ENCODE measurements around the gene MRM3. TPM values are rescaled to one million over a fixed set of nuclear protein-coding genes. Genes with fewer than 3 reads are reported as not detected.

MRM3 gene
- total and polyA plus RNA-seq, 2 experiments from 2014 or later = 17.7 to 23.4 TPM

DNA sequence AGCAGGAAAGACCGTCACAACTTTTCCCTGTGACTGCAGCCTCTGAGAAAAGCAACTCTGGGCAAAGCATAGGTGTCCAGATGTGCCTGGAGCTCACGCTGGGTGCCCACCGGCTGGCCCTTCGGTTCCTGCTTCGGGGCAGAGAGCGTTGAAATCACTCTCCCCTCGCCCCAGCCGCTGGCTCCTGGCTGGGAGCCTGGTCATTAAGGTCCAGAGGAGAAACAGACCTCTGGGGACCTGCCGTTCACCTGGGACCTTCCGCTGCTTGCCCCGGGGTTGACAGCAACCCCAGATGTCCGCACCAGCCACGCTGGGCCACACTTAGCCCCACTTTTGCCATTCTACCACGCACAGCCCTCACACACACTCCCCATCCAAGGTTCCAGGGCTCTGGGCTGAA, 13.1 kb downstream of the MRM3 start (continued):
- no peak for TF ChIP-seq ZNF331 (CRISPR knock-in tag; IDR thresholded peaks at IDR 0.05; ENCODE audit: low read depth)
- no peak for TF ChIP-seq STAT1 (IDR thresholded peaks at IDR 0.05; ENCODE audit: unreplicated experiment)
- TF ChIP-seq CREB1 (CRISPR knock-in tag; IDR thresholded peaks at IDR 0.05; ENCODE audit: low read depth) = no peak
- TF ChIP-seq, protein P1, sequence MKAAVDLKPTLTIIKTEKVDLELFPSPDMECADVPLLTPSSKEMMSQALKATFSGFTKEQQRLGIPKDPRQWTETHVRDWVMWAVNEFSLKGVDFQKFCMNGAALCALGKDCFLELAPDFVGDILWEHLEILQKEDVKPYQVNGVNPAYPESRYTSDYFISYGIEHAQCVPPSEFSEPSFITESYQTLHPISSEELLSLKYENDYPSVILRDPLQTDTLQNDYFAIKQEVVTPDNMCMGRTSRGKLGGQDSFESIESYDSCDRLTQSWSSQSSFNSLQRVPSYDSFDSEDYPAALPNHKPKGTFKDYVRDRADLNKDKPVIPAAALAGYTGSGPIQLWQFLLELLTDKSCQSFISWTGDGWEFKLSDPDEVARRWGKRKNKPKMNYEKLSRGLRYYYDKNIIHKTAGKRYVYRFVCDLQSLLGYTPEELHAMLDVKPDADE (IDR thresholded peaks at IDR 0.05) = no peak
- TF ChIP-seq EZH2phosphoT487 (IDR thresholded peaks at IDR 0.05; ENCODE audit: unreplicated experiment) = no peak
- TF ChIP-seq, protein P2, sequence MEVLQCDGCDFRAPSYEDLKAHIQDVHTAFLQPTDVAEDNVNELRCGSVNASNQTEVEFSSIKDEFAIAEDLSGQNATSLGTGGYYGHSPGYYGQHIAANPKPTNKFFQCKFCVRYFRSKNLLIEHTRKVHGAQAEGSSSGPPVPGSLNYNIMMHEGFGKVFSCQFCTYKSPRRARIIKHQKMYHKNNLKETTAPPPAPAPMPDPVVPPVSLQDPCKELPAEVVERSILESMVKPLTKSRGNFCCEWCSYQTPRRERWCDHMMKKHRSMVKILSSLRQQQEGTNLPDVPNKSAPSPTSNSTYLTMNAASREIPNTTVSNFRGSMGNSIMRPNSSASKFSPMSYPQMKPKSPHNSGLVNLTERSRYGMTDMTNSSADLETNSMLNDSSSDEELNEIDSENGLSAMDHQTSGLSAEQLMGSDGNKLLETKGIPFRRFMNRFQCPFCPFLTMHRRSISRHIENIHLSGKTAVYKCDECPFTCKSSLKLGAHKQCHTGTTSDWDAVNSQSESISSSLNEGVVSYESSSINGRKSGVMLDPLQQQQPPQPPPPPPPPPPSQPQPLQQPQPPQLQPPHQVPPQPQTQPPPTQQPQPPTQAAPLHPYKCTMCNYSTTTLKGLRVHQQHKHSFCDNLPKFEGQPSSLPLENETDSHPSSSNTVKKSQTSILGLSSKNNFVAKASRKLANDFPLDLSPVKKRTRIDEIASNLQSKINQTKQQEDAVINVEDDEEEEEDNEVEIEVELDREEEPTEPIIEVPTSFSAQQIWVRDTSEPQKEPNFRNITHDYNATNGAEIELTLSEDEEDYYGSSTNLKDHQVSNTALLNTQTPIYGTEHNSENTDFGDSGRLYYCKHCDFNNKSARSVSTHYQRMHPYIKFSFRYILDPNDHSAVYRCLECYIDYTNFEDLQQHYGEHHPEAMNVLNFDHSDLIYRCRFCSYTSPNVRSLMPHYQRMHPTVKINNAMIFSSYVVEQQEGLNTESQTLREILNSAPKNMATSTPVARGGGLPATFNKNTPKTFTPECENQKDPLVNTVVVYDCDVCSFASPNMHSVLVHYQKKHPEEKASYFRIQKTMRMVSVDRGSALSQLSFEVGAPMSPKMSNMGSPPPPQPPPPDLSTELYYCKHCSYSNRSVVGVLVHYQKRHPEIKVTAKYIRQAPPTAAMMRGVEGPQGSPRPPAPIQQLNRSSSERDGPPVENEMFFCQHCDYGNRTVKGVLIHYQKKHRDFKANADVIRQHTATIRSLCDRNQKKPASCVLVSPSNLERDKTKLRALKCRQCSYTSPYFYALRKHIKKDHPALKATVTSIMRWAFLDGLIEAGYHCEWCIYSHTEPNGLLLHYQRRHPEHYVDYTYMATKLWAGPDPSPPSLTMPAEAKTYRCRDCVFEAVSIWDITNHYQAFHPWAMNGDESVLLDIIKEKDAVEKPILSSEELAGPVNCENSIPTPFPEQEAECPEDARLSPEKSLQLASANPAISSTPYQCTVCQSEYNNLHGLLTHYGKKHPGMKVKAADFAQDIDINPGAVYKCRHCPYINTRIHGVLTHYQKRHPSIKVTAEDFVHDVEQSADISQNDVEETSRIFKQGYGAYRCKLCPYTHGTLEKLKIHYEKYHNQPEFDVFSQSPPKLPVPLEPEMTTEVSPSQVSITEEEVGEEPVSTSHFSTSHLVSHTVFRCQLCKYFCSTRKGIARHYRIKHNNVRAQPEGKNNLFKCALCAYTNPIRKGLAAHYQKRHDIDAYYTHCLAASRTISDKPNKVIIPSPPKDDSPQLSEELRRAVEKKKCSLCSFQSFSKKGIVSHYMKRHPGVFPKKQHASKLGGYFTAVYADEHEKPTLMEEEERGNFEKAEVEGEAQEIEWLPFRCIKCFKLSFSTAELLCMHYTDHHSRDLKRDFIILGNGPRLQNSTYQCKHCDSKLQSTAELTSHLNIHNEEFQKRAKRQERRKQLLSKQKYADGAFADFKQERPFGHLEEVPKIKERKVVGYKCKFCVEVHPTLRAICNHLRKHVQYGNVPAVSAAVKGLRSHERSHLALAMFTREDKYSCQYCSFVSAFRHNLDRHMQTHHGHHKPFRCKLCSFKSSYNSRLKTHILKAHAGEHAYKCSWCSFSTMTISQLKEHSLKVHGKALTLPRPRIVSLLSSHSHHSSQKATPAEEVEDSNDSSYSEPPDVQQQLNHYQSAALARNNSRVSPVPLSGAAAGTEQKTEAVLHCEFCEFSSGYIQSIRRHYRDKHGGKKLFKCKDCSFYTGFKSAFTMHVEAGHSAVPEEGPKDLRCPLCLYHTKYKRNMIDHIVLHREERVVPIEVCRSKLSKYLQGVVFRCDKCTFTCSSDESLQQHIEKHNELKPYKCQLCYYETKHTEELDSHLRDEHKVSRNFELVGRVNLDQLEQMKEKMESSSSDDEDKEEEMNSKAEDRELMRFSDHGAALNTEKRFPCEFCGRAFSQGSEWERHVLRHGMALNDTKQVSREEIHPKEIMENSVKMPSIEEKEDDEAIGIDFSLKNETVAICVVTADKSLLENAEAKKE (CRISPR knock-in tag; IDR thresholded peaks at IDR 0.05) = no peak

DNA sequence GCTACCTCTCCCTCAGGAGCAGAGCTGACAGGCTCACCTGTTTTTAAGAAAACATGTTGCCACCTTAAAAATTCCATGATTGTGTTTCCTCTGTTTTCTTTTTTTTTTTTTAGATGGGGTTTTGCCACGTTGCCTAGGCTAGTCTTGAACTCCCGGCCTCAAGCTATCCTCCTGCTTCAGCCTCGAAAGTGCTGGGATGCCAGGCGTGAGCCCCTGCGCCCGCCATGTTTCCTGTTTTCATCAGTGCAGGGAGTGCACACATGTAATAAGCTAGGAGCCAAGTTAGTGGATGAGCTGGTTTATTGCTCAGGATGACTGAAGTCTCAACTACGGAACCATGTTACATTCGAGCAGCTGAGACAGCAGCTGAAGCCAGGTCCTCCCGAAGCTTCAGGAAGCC, 13.6 kb downstream of the MRM3 start:
- DNase-seq (ENCODE audit: low spot score) = no peak
- no peak overlapping the region for H3K4me3 Mint-ChIP-seq
- H3K36me3 Mint-ChIP-seq (ENCODE audit: low read depth) = peaks cover 31% of the 10 kb centered on the region
- Histone ChIP-seq H3K27ac (ENCODE audit: low read depth) (peak overlapping the region; percentile 5; the same call in 1 of the 2 replicates), H2AFZ (no peak overlapping the region), H3K36me3 (ENCODE audit: insufficient read depth) (no peaks in the 10 kb centered on the region), H3K4me2 (no peak overlapping the region), H3K79me2 (replicated peaks; ENCODE audit: insufficient read depth) (no peaks in the 10 kb centered on the region; the same call in 1 of the 2 replicates), H3K27me3 (ENCODE audit: insufficient read depth) (no peaks in the 10 kb centered on the region), H3F3A (replicated peaks; ENCODE audit: low read depth) (peaks cover 17% of the 10 kb centered on the region), H3K9me2 (ENCODE audit: insufficient read depth) (no peaks in the 10 kb centered on the region), H4K20me1 (replicated peaks; ENCODE audit: insufficient read depth) (peaks cover 5% of the 10 kb centered on the region), H3K4me3 (no peak overlapping the region), H3K4me1 (ENCODE audit: insufficient read depth) (no peaks in the 10 kb centered on the region)
- no peak overlapping the region for H3K27ac Mint-ChIP-seq
- no peaks in the 10 kb centered on the region; the same call in 1 of the 3 replicates for H3K9me3 Mint-ChIP-seq
- ATAC-seq = no peak
- H3K4me1 Mint-ChIP-seq = peaks cover 16% of the 10 kb centered on the region
- peaks cover 22% of the 10 kb centered on the region for H3K27me3 Mint-ChIP-seq (ENCODE audit: insufficient read depth, low read depth, poor library complexity)
- TF ChIP-seq EZH2phosphoT487 (IDR thresholded peaks at IDR 0.05; ENCODE audit: unreplicated experiment) = no peak
- no peak for TF ChIP-seq ZNF331 (CRISPR knock-in tag; IDR thresholded peaks at IDR 0.05; ENCODE audit: low read depth)
- TF ChIP-seq POLR2AphosphoS5 (IDR thresholded peaks at IDR 0.05; ENCODE audit: low read depth) = no peak
- no peak for TF ChIP-seq STAT1 (IDR thresholded peaks at IDR 0.05; ENCODE audit: unreplicated experiment)
- TF ChIP-seq, protein P1 (IDR thresholded peaks at IDR 0.05) = no peak
